Heart left ventricle (tissue), 16 donors: ENCODE results near the gene RAB1B. TPM values are rescaled to one million over a fixed set of nuclear protein-coding genes. Genes with fewer than 3 reads are reported as not detected.
A peak's percentile ranks its signal among the peaks of the same experiment; 100 is the strongest.

Experiments used
- ATAC-seq, 4 donors: fragments of 200-7000 bp; cut with Tn5 transposase; one replicate each; pipeline ENCODE4 v1.9.1; 2020 to 2022; ENCODE audit warnings: moderate library complexity in 4 of 4, mild to moderate bottlenecking in 3 of 4, moderate number of reproducible peaks in 1 of 4
- DNase-seq, 5 donors: peaks; one replicate each; pipeline ENCODE4 v3.0.0-alpha.2; 2020
- H3K27ac ChIP-seq, 12 donors: fragments of 200-600 bp; sonication (generic) in 4 of 12; one replicate each; pipeline versions ENCODE4 v1.5.0 to v1.8.0; 2016 to 2022; ENCODE audit warnings: mild to moderate bottlenecking in 2 of 12
- H3K27me3 ChIP-seq, 9 donors: fragments of 200-600 bp; sonication (generic) in 2 of 9; one replicate each; pipeline versions ENCODE4 v1.5.1 to v1.8.0; 2016 to 2022; ENCODE audit warnings: mild to moderate bottlenecking in 3 of 9
- H3K36me3 ChIP-seq, 9 donors: fragments of 200-600 bp; sonication (generic) in 2 of 9; one replicate each; pipeline versions ENCODE4 v1.5.0 to v1.8.0; 2018 to 2022; ENCODE audit warnings: mild to moderate bottlenecking in 2 of 9
- H3K4me1 ChIP-seq, 12 donors: fragments of 200-600 bp; sonication (generic) in 4 of 12; one replicate each; pipeline versions ENCODE4 v1.5.0 to v1.8.0; 2016 to 2022; ENCODE audit warnings: mild to moderate bottlenecking in 3 of 12
- H3K4me3 ChIP-seq, 12 donors: fragments of 200-600 bp; sonication (generic) in 4 of 12; one replicate each; pipeline versions ENCODE4 v1.5.0 to v1.8.0; 2017 to 2022; ENCODE audit warnings: mild to moderate bottlenecking in 9 of 12, moderate library complexity in 4 of 12
- H3K9me3 ChIP-seq, 12 donors: fragments of 200-600 bp; sonication (generic) in 4 of 12; one replicate each; pipeline versions ENCODE4 v1.5.0 to v1.8.0; 2016 to 2022; ENCODE audit warnings: mild to moderate bottlenecking in 1 of 12
- POLR2A ChIP-seq, 2 donors: fragments of 450-650 bp; IDR thresholded peaks; one replicate each; pipeline ENCODE4 v1.6.1; 2017; ENCODE audit warnings: antibody characterized with exemption in 2 of 2, mild to moderate bottlenecking in 2 of 2, moderate library complexity in 2 of 2
- WGBS, 4 donors: extraction: QIAGEN DNeasy Blood & Tissue Kit in 2 of 4; methylation state at CpG; one replicate each; pipeline versions ENCODE4 v1.1.5 to v1.1.7; 2013 to 2018; 5-methylcytosine and 5-hydroxymethylcytosine counted together
- intact Hi-C, 10 donors: fragments of 100-400 bp; cut with DNase I; formaldehyde crosslinking; loops; one replicate each; pipeline versions ENCODE4 v1.11.1 to v1.14.2; 2022
- polyA plus RNA-seq, 2 donors: library from polyadenylated mRNA; stranded (reverse); fragments of 200-250 nt; gene quantifications; one replicate each; pipeline ENCODE4 v1.2.3, GENCODE V29; 2013
- total RNA-seq, 9 donors: library from RNA; depleted of rRNA in 2 of 9; stranded (reverse); fragments of >200 nt in 2 of 9; fragmentation: NEBNext Ultra II Directional in 3 of 9; extraction: Animal tissue kit (Norgen Biotek cat#: 25700) in 3 of 9; gene quantifications; one replicate each; pipeline versions ENCODE4 v1.1.0 to v1.2.4, GENCODE V29; 2016 to 2023
- TF ChIP-seq, protein P1 (sequence below), 12 donors: fragments of 200-600 bp; sonication (generic) in 4 of 12; IDR thresholded peaks; one replicate each; pipeline versions ENCODE4 v1.5.0 to v1.8.0; 2018 to 2022; ENCODE audit warnings: antibody characterized with exemption in 12 of 12, mild to moderate bottlenecking in 5 of 12
- donor health status: ischemic (EF 13 %, LVEDD 7.1; RV severe dilation, severe dysfunction).
- donor health status: healthy with polysubstance abuse.
- donor health status: DM: no; HTN: yes; CAD: no.
- donor health status: DM: no; HTN: no; CAD: no.
- donor health status: ischemic (EF 25% LVEDD 6.9; RV normal size, moderate dysfunction).
- donor health status: ischemic (EF 25% LVEDD 5.7; RV mildly dilated, moderate dysfunction).
- donor health status: healthy.
- donor health status: DM: yes; HTN: yes; CAD: no.
- donor health status: ischemic (EF 35%, LVEDD 5.7; RV mildly dilated, moderate dysfunction).
- donor health status: nonischemic (EF 11% LVEDD 7.7; RV severe dilation, severe dysfunction).
- donor health status: DM: yes; HTN: yes; CAD: no.
- donor health status: PGD.
- donor health status: ischemic (EF 29% LVEDD 5.4; RV normal size, mild dysfunction).
- donor health status: nonischemic (EF 23%, LVEDD 6.1; RV moderate dilation, normal function).

The RAB1B gene
- total and polyA plus RNA-seq, 11 donors, result 111 to 178 (median 135) TPM

DNA sequence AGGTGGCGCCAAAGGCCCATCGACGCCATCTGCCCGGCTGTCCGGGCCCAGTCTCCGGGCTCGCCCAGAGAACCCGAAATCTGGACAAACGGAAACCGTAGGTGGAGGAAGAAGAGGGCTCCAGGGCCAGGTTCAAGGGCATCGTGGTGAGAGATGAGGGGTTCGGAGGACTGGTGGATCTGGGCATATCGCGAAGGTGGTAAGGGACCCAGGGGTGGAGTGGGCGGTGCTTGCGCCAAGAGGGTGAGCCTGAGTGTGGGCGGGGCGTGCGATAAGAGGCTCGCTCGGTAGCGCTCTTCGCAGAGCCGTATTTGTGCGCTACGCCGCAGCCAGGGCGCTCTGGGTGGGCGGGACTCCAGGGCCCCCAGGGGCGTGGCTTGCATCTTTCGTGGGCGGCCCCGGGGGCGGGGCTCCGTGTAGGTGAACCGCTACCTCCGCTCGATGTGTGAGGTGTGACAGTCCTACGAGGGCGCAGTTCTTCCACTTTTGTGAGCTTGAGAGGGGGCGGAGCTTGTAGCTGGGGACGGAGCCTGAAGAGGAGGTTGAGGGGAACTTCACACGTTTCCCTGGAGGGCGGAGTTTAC, 43.6 kb downstream of the RAB1B start:
- Histone ChIP-seq H3K27ac (peak overlapping the region; percentile 53 to 94 (median 84)), H3K4me3 (peak overlapping the region; percentile 18 to 66 (median 62)), H3K27me3 (no peaks in the 10 kb centered on the region), H3K4me1 (peaks cover 0 to 37% (median 18%) of the 10 kb centered on the region in 12 donors), H3K9me3 (no peaks in the 10 kb centered on the region), H3K36me3 (no peaks in the 10 kb centered on the region)
- WGBS, 4 donors, result 0 to 2% (median 0%) methylated on average over 29 to 44 of the region's 44 CpGs
- ATAC-seq (peak; percentile 80 to 87 (median 82)), DNase-seq (peak; percentile 92 to 96 (median 93))
- TF ChIP-seq, protein P1, sequence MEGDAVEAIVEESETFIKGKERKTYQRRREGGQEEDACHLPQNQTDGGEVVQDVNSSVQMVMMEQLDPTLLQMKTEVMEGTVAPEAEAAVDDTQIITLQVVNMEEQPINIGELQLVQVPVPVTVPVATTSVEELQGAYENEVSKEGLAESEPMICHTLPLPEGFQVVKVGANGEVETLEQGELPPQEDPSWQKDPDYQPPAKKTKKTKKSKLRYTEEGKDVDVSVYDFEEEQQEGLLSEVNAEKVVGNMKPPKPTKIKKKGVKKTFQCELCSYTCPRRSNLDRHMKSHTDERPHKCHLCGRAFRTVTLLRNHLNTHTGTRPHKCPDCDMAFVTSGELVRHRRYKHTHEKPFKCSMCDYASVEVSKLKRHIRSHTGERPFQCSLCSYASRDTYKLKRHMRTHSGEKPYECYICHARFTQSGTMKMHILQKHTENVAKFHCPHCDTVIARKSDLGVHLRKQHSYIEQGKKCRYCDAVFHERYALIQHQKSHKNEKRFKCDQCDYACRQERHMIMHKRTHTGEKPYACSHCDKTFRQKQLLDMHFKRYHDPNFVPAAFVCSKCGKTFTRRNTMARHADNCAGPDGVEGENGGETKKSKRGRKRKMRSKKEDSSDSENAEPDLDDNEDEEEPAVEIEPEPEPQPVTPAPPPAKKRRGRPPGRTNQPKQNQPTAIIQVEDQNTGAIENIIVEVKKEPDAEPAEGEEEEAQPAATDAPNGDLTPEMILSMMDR (IDR thresholded peaks at IDR 0.05), result peak in 11 of 12 donors; percentile 9 to 98 (median 87)
- peak in 1 of 2 donors; percentile 42 for TF ChIP-seq POLR2A (IDR thresholded peaks at IDR 0.05)
- intact Hi-C loops, result loop anchor here in 9 of 10 donors (1.0 to 5.0 kb wide), 7 partner anchors 15 to 365 kb away; partner anchors contain the start of genes B4GAT1 (in 3 of the 9), BRMS1 (in 3 of the 9) and RBM4B (in 1 of the 9)

DNA sequence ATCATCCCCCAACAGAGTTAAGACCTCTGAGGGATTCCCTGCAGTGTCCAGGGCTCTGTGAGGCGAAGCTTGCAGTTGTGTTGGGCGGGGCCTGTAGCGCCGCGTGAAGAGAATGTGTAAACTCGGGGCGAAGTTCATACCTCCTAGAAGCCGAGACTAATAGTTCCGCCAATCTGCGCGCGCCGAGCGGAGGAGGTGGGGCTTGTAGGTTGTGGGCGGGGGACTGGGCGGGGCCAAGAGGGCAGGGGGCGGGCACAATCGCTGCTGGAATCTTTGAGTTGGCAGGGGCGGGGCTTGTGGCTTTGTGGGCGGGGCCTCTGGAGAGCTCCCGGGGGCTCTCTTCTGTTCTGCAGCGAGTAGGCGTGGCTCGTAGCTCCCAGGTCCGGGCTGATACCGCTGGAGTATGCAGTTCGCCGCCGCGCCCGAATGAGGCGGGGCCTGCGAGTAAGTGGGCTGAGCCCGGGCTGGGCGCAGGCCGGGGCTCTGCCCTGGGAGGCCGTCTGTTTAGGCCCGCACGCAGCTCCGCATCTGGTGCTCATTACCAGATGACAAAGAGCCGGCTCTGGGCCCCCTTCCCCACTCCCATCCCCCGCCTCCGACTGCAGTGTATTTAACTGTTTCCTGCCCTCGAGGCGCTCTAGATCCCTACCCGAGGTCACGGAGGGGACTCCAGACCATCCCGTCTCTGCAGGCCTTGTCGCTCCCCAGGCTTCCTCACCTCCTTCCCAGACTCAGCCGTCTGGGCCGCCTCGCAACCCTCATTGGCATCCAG, 44.3 kb downstream of the RAB1B start:
- Histone ChIP-seq H3K27ac (peak overlapping the region; percentile 53 to 94 (median 88)), H3K9me3 (no peaks in the 10 kb centered on the region), H3K36me3 (no peaks in the 10 kb centered on the region), H3K27me3 (no peaks in the 10 kb centered on the region), H3K4me3 (peak overlapping the region; percentile 18 to 66 (median 62)), H3K4me1 (peaks cover 0 to 44% (median 23%) of the 10 kb centered on the region in 12 donors)
- DNase-seq, result peak; percentile 99
- 1 to 2% (median 2%) methylated on average over 43 to 52 of the region's 52 CpGs for WGBS, 4 donors
- intact Hi-C loops, result loop anchor here in 9 of 10 donors (1.0 to 5.0 kb wide), 7 partner anchors 15 to 365 kb away; partner anchors contain the start of genes B4GAT1 (in 3 of the 9), BRMS1 (in 3 of the 9) and RBM4B (in 1 of the 9)
- ATAC-seq, result peak; percentile 86 to 90 (median 90)
- TF ChIP-seq POLR2A (IDR thresholded peaks at IDR 0.05), result peak in 1 of 2 donors; percentile 80
- TF ChIP-seq, protein P1 (IDR thresholded peaks at IDR 0.05), result no peak

- DNase-seq, result peak in 1 of 5 donors; percentile 76
- H3K4me3 ChIP-seq, result peak overlapping the region; percentile 14 to 66 (median 62)
- TF ChIP-seq POLR2A (IDR thresholded peaks at IDR 0.05), result no peak
- TF ChIP-seq, protein P1 (IDR thresholded peaks at IDR 0.05), result peak in 4 of 12 donors; percentile 13 to 35 (median 28)
- H3K36me3 ChIP-seq, result no peaks in the 10 kb centered on the region
- no peaks in the 10 kb centered on the region for H3K9me3 ChIP-seq
- WGBS, 4 donors, result 36 to 50% (median 44%) methylated on average over 17 to 38 of the region's 38 CpGs
- ATAC-seq, result no peak
- intact Hi-C loops, result loop anchor here in 8 of 10 donors (2.0 to 5.0 kb wide), 4 partner anchors 15 to 364 kb away; partner anchors contain the start of genes B4GAT1 (in 3 of the 8), BRMS1 (in 3 of the 8) and RBM4B (in 1 of the 8)
- H3K27ac ChIP-seq, result peak overlapping the region; percentile 33 to 94 (median 88)
- no peaks in the 10 kb centered on the region for H3K27me3 ChIP-seq
- H3K4me1 ChIP-seq, result peaks cover 0 to 52% (median 31%) of the 10 kb centered on the region in 12 donors
Measured at GRCh38 chr11:66313321-66314185, 45.1 kb downstream of the RAB1B start.
